Breast epithelium (tissue), 3 donors: Measurements from ENCODE around the gene MRC2.

Experiments
- POLR2A ChIP-seq: fragments of 450-650 bp; IDR thresholded peaks from one replicate; pipeline ENCODE4 v1.6.1; 2016; ENCODE audit warnings: antibody characterized with exemption, mild to moderate bottlenecking, moderate library complexity
- POLR2AphosphoS5 ChIP-seq, 3 donors: sonication (generic); formaldehyde crosslinking; IDR thresholded peaks; one replicate each; pipeline ENCODE4 v1.6.1; 2017; ENCODE audit warnings: antibody characterized with exemption in 3 of 3
- TF ChIP-seq, protein P1 (sequence below), 3 donors: fragments of 450-650 bp; IDR thresholded peaks; one replicate each; pipeline ENCODE4 v1.5.1; 2016 to 2017; ENCODE audit warnings: antibody characterized with exemption in 3 of 3, mild to moderate bottlenecking in 3 of 3, moderate library complexity in 3 of 3

- TF ChIP-seq, protein P1, sequence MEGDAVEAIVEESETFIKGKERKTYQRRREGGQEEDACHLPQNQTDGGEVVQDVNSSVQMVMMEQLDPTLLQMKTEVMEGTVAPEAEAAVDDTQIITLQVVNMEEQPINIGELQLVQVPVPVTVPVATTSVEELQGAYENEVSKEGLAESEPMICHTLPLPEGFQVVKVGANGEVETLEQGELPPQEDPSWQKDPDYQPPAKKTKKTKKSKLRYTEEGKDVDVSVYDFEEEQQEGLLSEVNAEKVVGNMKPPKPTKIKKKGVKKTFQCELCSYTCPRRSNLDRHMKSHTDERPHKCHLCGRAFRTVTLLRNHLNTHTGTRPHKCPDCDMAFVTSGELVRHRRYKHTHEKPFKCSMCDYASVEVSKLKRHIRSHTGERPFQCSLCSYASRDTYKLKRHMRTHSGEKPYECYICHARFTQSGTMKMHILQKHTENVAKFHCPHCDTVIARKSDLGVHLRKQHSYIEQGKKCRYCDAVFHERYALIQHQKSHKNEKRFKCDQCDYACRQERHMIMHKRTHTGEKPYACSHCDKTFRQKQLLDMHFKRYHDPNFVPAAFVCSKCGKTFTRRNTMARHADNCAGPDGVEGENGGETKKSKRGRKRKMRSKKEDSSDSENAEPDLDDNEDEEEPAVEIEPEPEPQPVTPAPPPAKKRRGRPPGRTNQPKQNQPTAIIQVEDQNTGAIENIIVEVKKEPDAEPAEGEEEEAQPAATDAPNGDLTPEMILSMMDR (IDR thresholded peaks at IDR 0.05) = no peak
- TF ChIP-seq POLR2A (no peak), POLR2AphosphoS5 (IDR thresholded peaks at IDR 0.05) (no peak)
Observed at GRCh38 chr17:62692159-62692651, 64.7 kb downstream of the MRC2 start.
